Measurements from ENCODE around the gene TUB. TPM values are rescaled to one million over a fixed set of nuclear protein-coding genes. Genes with fewer than 3 reads are reported as not detected.
A peak's percentile ranks its signal among the peaks of the same experiment; 100 is the strongest.

The TUB gene, protein sequence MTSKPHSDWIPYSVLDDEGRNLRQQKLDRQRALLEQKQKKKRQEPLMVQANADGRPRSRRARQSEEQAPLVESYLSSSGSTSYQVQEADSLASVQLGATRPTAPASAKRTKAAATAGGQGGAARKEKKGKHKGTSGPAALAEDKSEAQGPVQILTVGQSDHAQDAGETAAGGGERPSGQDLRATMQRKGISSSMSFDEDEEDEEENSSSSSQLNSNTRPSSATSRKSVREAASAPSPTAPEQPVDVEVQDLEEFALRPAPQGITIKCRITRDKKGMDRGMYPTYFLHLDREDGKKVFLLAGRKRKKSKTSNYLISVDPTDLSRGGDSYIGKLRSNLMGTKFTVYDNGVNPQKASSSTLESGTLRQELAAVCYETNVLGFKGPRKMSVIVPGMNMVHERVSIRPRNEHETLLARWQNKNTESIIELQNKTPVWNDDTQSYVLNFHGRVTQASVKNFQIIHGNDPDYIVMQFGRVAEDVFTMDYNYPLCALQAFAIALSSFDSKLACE
- total RNA-seq = 22.3 TPM
- long read RNA-seq, partial matches to known transcripts = 9 of 11 reads
- long read RNA-seq, other reads (novel, unspliced or antisense) = 2 of 11 reads

- ATAC-seq (peak; percentile 58), DNase-seq (peak; percentile 56)
- intact Hi-C loops (cut with micrococcal nuclease) = no loop called here
These were observed at the start of gene TUB for GRCh38 chr11:8080674-8081590. Gene TUB, plus strand, starts transcription at chr11:8081211. Its CDS starts 300 bp downstream, at chr11:8081511.

DNA sequence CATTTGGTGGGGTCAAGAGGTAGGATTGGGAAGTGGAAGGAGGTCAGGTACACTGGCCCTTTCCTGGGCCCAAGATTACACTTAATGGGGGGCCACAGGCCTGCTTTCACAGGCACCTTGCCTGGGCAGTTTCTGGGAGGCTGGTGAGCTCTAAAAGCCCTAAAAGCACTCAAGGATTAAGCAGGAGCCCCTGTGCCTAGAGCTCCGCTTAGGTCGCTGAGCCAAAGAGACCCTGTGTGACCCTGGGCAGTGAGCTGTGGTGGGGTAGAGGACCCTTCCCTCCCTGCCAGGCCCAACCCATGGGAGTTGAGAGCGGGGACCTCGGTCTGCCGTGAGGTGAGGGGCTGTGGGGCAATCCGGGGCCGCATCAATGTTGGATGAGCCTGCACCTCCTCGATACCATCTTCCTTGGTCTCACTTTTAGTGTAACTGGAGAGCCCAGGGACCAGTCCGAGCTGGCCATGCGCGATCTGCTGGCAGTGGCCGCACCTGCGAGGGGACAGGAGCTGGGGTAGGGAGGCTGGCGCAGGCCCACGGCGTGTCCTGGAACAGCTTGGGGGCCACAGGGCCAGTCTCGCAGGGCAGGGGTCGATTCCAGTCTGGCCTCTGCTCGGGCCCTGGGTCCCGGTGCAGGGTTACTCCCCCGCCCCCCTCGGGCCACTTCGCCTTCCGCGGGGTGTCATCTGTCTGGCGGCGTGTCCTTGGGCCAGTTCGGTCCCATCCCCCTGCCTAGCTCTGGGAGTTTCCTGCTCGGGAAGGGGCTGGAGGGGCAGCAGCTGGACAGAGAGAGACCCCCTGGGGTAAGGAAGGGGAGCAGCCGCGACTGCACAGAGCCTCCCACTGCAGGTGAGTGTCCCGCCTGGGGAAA, 49.5 kb upstream of the TUB start:
- ATAC-seq (no peak), DNase-seq (no peak)
- intact Hi-C loops (cut with micrococcal nuclease) = loop anchor here (5.0 kb wide), 1 partner anchor 41 kb away; no protein-coding TSS in a partner anchor

DNA sequence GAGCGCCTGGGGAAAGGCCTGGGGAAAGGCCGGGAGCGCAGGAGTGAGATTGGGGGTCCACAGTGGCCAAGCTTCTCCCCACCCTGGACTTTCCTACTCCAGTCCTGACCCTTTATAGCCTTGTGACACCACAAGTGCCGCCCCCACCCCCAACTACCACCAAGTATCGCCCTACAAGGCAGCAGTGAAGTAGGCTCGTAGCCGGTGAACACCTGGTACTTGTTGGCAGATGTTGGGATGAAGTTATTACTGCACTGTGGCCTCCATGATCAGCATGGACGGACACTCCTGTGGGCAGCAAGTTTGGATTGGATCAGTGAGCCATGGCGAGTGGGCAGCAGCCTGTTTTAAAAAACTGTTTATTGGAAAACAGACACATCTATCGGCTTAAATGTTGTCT, 48.9 kb upstream of the TUB start:
- DNase-seq (no peak), ATAC-seq (no peak)
- intact Hi-C loops (cut with micrococcal nuclease) = loop anchor here (5.0 kb wide), 1 partner anchor 40 kb away; no protein-coding TSS in a partner anchor

DNA sequence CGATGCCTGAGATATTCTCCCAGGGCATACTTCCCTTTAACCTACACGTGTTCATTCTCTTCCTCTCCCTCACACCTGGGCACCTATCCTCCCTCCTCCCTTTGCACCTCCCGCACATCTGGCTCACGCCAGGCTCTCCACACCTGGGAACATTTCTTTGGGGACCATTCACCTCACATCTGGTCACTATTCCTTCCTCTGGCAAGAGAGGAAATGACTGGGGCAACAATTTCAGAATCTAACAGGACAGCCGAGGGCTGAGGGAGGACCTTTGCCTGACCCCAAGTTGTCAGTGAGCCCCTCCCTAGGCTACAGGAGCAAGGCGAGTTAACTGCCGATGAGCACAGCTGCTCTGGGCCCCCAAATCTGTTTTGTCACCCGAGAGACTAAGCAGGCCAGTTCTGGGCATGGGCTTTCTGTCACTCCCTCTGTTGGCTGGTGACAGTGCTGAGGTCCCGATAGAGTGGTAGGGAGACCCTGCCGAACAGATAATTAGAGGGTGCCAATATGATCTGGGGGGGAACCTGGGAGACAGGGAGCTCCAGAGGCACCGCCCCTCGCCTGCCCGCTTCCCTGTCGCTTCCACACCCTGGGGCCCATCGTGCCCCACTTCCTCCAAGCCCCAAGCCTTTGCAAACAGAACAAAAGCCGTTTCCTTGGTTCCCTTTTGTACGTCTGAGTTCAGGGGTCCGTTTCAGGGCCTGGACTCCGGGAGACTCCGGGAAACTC, 48.3 kb upstream of the TUB start:
- ATAC-seq = no peak
- intact Hi-C loops (cut with micrococcal nuclease) = loop anchor here (5.0 kb wide), 1 partner anchor 40 kb away; no protein-coding TSS in a partner anchor

GRCh38 chr11:8033305-8034105, 47.5 kb upstream of the TUB start:
- ATAC-seq (peak; percentile 59), DNase-seq (peak; percentile 86)
- intact Hi-C loops (cut with micrococcal nuclease) = loop anchor here (5.0 kb wide), 1 partner anchor 39 kb away; no protein-coding TSS in a partner anchor

More for the DNA sequence above, 48.3 kb upstream of the TUB start:
- no peak for DNase-seq

- DNase-seq (no peak), ATAC-seq (no peak)
- intact Hi-C loops (cut with micrococcal nuclease) = loop anchor here (5.0 kb wide), 1 partner anchor 38 kb away; no protein-coding TSS in a partner anchor
These were observed 46.9 kb upstream of the TUB start for GRCh38 chr11:8034106-8034585.

DNA sequence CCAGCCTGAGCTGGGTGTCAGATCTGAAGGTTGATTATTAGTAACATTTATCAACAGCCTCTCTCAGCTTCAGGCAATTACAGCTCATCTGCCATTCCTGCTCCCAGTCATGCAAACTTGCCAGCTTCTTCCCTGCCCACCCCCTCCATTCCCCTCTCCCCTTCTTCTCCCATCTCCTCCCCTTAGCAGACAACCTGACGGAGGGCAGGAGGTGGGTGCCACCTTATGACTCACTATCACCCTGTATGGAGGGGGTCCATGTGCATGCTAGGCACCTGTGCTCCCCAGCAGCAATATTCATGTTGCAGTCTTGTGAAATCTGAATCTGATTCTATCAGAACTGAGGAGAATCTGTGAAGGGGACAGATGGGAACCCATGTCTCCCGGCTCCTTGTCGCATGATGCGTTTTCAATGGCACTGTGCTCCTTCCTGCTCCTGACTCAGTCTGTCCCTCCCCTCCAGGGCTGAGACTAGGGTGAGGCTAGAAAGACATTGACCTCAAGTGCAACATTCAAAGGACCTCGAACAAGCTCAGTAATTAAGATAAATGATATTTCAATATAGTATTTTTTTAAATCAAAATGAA, 46.3 kb upstream of the TUB start:
- DNase-seq (no peak), ATAC-seq (no peak)
- intact Hi-C loops (cut with micrococcal nuclease) = loop anchor here (5.0 kb wide), 1 partner anchor 38 kb away; no protein-coding TSS in a partner anchor

DNA sequence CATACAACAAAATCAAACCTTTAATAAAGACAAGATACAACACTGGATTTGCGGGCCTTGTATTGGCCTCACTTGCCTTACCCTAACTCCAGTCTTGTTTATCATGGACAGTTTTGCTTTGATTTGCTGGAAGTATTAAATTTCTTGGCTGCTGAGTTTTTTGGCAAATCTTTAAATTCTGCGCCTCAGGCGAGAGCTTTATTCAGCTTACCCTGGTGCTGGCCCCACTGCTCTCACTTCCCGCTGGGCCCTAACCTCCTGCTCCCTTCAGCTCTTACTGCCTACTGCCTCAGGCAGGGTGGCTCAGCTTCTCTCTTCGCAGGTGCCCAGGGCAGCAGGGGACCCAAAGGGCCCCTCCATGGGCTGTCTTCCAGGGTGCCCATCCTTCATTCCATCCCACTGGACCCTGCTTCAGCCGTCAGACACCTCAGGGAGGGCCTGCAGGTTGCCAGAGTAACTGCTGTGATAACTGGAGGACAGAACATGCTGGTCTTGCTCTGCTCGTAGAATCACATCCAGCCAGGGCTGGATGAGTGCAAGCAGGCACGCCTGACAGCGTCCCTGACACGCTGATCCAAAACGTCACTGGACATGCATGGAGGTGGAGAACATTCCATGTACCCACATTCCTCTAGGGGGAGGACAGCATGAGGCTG, 45.7 kb upstream of the TUB start:
- DNase-seq (peak; percentile 77), ATAC-seq (peak; percentile 83)
- intact Hi-C loops (cut with micrococcal nuclease) = no loop called here

DNA sequence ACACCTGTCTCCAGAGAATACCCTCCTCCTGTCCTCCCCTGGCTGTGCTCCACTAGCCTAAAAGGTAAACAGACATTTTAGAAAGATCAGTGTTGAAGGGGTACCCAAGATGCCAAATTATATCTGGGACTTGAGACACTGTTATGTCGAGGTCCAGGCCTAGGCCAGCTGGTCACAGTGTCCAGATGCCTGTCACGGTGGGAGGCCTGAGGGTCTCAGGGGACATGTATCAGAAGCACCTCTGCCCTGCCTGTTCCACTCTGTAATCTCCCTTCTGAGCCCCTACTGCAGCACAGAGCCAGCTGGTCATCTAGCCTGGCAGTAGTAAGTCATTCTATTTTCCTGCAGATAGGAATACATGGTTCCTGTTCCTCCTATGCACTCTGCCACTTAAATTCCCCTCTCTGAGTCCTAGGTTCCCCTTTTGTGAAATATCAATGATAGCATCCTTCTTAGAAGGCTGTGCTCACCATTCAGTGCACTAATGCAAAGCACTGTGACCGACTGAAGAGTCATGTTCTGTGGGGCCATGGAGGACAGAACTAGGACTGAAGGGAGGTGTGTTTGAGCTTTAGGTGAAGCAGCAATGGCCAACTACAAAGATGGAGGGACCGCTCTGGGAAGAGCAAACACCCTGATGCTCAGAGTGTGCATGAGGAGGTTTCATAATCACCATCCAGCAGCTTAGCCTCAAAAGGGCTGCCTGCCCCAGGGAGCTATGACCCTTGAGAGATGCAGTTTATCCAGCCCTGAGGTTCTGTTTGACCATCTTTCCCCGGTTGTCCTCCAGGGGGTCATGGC, 44.8 kb upstream of the TUB start:
- intact Hi-C loops (cut with micrococcal nuclease) = no loop called here
- ATAC-seq = peak; percentile 1
- no peak for DNase-seq

DNA sequence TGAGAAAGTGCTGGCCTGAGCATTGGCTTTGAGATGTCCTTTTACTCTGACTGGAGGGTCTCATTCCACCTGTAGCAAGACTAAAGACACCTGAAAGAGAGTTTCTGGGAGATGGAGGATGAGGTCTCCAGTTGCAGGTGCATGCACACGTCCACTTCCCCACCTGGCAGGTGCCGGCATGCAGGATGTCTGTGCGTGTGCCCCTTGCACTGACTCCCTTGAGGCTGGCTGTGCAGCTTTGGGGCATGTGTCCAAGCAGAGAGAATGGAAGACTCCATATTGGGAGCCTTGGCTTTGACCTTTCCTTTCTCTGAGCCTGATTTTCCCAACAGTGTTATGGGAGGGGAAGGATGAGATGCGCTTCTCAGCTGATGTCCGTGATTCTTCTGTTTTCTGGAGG, 44.0 kb upstream of the TUB start:
- intact Hi-C loops (cut with micrococcal nuclease) = no loop called here
- DNase-seq (no peak), ATAC-seq (no peak)

DNA sequence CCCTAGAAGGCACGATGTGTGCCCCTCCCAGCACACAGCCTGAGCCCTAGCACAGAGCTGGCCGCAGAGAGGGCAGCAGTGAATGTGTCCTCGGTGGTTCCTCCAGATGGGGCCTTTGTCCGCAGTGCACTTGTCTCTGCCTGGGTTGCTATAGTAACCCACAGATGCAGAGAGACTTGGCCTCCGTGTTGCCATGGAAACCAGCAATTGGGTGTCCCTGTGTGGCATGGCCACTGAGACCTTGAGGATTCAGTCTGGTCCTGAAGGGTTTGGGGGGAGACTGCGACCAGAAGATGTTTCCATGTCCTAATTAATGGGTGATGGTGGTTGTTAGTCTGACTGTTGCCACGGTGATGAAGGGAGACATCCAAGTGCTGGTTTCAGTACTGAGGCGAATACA, 42.6 kb upstream of the TUB start:
- DNase-seq (peak; percentile 15), ATAC-seq (no peak)
- intact Hi-C loops (cut with micrococcal nuclease) = no loop called here

GRCh38 chr11:8038811-8039529, 42.0 kb upstream of the TUB start:
- ATAC-seq = no peak

DNA sequence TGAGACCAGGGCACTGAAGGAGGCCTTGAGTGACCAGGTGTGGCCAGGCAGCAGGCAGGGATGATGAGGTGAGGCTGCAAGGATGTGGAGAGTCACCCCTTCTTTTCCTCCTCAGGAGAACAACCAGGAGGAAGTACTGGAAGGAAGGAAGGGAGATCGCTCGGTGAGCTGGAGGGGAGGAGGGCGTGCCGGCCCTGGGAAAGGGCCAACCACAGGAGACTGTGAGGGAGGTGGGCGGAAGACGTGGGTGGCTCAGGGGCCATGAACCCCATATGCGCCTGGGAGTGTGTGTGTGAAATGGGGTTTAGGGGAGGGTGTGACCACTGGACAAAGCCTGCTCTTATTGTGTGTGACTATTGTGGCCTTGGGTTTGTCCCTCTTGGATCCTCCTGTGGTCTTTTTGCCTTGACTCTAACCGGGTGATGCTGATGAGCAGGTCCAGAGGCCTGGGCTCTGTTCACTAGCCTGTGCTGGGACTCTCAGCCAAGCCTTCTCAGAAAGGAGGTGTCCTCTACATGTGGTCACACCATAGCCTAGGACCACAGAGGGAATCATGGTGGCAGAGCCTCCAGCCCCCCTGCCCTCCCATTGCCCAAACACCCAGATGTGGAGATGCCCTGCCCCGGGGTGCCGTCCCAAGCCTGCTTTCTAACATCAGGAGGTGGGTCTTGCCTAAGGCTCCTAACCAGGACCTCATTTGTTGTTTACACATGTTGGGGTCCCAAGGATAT, 41.3 kb upstream of the TUB start:
- intact Hi-C loops (cut with micrococcal nuclease) = no loop called here
- DNase-seq (no peak), ATAC-seq (no peak)

More at GRCh38 chr11:8038811-8039529, 42.0 kb upstream of the TUB start:
- DNase-seq = no peak
- intact Hi-C loops (cut with micrococcal nuclease) = no loop called here

Measured in left ventricle myocardium superior (tissue), 1 donor.